HepG2 (cell line): ENCODE measurements around the gene CTSO. TPM values are rescaled to one million over a fixed set of nuclear protein-coding genes. Genes with fewer than 3 reads are reported as not detected.

Experiments used
- ATAC-seq: fragments of 200-7000 bp; cut with Tn5 transposase; 3 replicates; pipeline ENCODE4 v1.9.1; 2020; ENCODE audit warnings: mild to moderate bottlenecking, moderate library complexity
- BruUV-seq: library from RNA; stranded (reverse); fragments of 400-500 nt; replicated peaks from 2 replicates; lab custom pipeline; 2021; lab: Mats Ljungman, UMichigan
- CTCF ChIA-PET: fragments of 300-600 bp; formaldehyde crosslinking; extraction: SDS; loops from one replicate; lab custom pipeline; 2021; ENCODE audit warnings: low total read pairs, inconsistent platforms, low intra/inter-chr PET ratio; lab: Yijun Ruan, JAX
- POLR2A ChIA-PET: fragments of 350-600 bp; sonication (Branson Sonifier 250); formaldehyde crosslinking; loops from one replicate; lab custom pipeline; 2020; ENCODE audit warnings: antibody characterized with exemption, inconsistent platforms; lab: Yijun Ruan, JAX
- DNase-seq: peaks from one replicate; pipeline ENCODE4 v3.0.0-alpha.2; 2015; ENCODE audit warnings: low spot score
- FAIRE-seq: peaks from 3 replicates; lab custom pipeline; 2011; peaks lifted over from hg19 to GRCh38; lab: Jason Lieb, UNC
- H2AFZ ChIP-seq: one replicate; pipeline ENCODE4 v1.6.1; 2011; ENCODE audit warnings: low read length, inconsistent platforms
- H3K27ac ChIP-seq: fragments of 300-600 bp; 3 replicates; pipeline ENCODE4 v1.8.0; 2011; ENCODE audit warnings: mixed run types, mild to moderate bottlenecking, mixed read lengths, low read length, inconsistent platforms; ENCODE audit not compliant: insufficient read depth; ENCODE audit errors: extremely low read length
- H3K27me3 ChIP-seq, 2 experiments: fragments of 200-600 bp in 1 of 2; 2 replicates in 1 of 2; 3 replicates in 1 of 2; pipeline versions ENCODE4 v1.6.0 to v1.8.0; 2011; ENCODE audit warnings: low read length in 2 of 2, mild to moderate bottlenecking in 2 of 2, moderate library complexity in 2 of 2, inconsistent platforms in 1 of 2; ENCODE audit not compliant: insufficient read depth in 2 of 2, control insufficient read depth in 1 of 2
- H3K36me3 ChIP-seq, 2 experiments: fragments of 200-600 bp in 1 of 2; replicated peaks in 1 of 2; 2 replicates in 1 of 2; 3 replicates in 1 of 2; pipeline versions ENCODE4 v1.5.1 to v1.8.0; 2011; ENCODE audit warnings: low read length in 2 of 2, inconsistent platforms in 1 of 2; ENCODE audit not compliant: insufficient read depth in 2 of 2, control insufficient read depth in 1 of 2
- H3K4me1 ChIP-seq: 2 replicates; pipeline ENCODE4 v1.5.1; 2012; ENCODE audit warnings: low read length, inconsistent platforms; ENCODE audit not compliant: insufficient read depth
- H3K4me2 ChIP-seq: 2 replicates; pipeline ENCODE4 v1.6.0; 2011; ENCODE audit warnings: low read depth, low read length, inconsistent platforms
- H3K4me3 ChIP-seq, 3 experiments: fragments of 200-600 bp in 1 of 3; sonication (generic), shearing (Covaris generic) in 1 of 3; replicated peaks in 1 of 3; 2 replicates each; pipeline ENCODE4 v1.5.1; 2011 to 2016; ENCODE audit warnings: low read length in 3 of 3, inconsistent platforms in 2 of 3, low read depth in 2 of 3, mild to moderate bottlenecking in 2 of 3, control low read depth in 1 of 3, mixed read lengths in 1 of 3; ENCODE audit not compliant: insufficient read depth in 1 of 3
- H3K79me2 ChIP-seq: one replicate; pipeline ENCODE4 v1.6.1; 2011; ENCODE audit warnings: low read length, inconsistent platforms; ENCODE audit not compliant: insufficient read depth
- H3K9ac ChIP-seq: 2 replicates; pipeline ENCODE4 v1.6.0; 2011; ENCODE audit warnings: mild to moderate bottlenecking, low read depth, low read length, inconsistent platforms; ENCODE audit not compliant: insufficient read depth
- H3K9me3 ChIP-seq: 2 replicates; pipeline ENCODE4 v1.5.1; 2012; ENCODE audit warnings: mild to moderate bottlenecking, low read length
- H4K20me1 ChIP-seq: 2 replicates; pipeline ENCODE4 v1.6.0; 2011; ENCODE audit warnings: inconsistent platforms, mild to moderate bottlenecking, low read length, moderate library complexity; ENCODE audit not compliant: insufficient read depth
- ETV5 ChIP-seq: IDR thresholded peaks from 2 replicates; pipeline ENCODE4 v1.6.1; 2018; ENCODE audit warnings: missing biosample characterization, missing genetic modification reagents, inconsistent platforms, borderline replicate concordance
- MTF1 ChIP-seq: sonication (generic); formaldehyde crosslinking; IDR thresholded peaks from 2 replicates; pipeline ENCODE4 v1.5.0; 2020; ENCODE audit warnings: missing genetic modification reagents
- MZF1 ChIP-seq: sonication (generic); formaldehyde crosslinking; IDR thresholded peaks from 2 replicates; pipeline ENCODE4 v1.8.1; 2023; ENCODE audit warnings: mild to moderate bottlenecking, missing genetic modification reagents, borderline replicate concordance
- TBX3 ChIP-seq: fragments of 450-650 bp; IDR thresholded peaks from 2 replicates; pipeline ENCODE4 v1.6.1; 2017; ENCODE audit warnings: antibody characterized with exemption, mild to moderate bottlenecking, inconsistent platforms, borderline replicate concordance
- ZNF550 ChIP-seq: sonication (generic); formaldehyde crosslinking; IDR thresholded peaks from 2 replicates; pipeline ENCODE4 v1.4.0; 2020; ENCODE audit warnings: mild to moderate bottlenecking, missing genetic modification reagents, borderline replicate concordance
- WGBS: methylation state at CpG from one replicate; pipeline ENCODE4 v1.1.6; 2017; ENCODE audit warnings: low lambda C conversion rate; 5-methylcytosine and 5-hydroxymethylcytosine counted together
- in situ Hi-C: cut with HindIII; loops from 2 replicates; pipeline ENCODE4 v1.10.0; 2017; ENCODE audit warnings: low pct_unique_long_range_greater_than_20kb; ENCODE audit not compliant: extremely low pct_ligation_motif_present
- intact Hi-C: fragments of 100-400 bp; cut with micrococcal nuclease; formaldehyde crosslinking; loops from one replicate; pipeline ENCODE4 v1.10.0; 2022; ENCODE audit not compliant: unreplicated experiment
- polyA plus RNA-seq, 8 experiments: library from polyadenylated mRNA; depleted of rRNA in 3 of 8; stranded (reverse) in 7 of 8; unstranded in 1 of 8; fragments of >200 nt; fragmentation: Illumina TruSeq in 4 of 8; extraction: Trizol in 4 of 8; gene quantifications; 2 replicates each; pipeline versions ENCODE4 v1.2.1 to v1.2.3, GENCODE V29; 2011 to 2016; ENCODE audit warnings: low read depth in 4 of 8, missing spikeins in 1 of 8, mixed read lengths in 1 of 8; ENCODE audit not compliant: insufficient read depth in 1 of 8
- total RNA-seq, 5 experiments: library from RNA; depleted of rRNA; stranded (reverse); fragments of >200 nt; fragmentation: Illumina TruSeq; extraction: Trizol; gene quantifications; 2 replicates each; pipeline ENCODE4 v1.2.3, GENCODE V29; 2016; ENCODE audit warnings: low read depth in 1 of 5
- TF ChIP-seq, protein P1 (sequence below), 2 experiments: fragments of 450-650 bp in 1 of 2; sonication (generic) in 1 of 2; formaldehyde crosslinking; IDR thresholded peaks; 2 replicates each; pipeline versions ENCODE4 v1.5.0 to v1.8.0; 2020 to 2022; ENCODE audit warnings: mild to moderate bottlenecking in 1 of 2, missing genetic modification reagents in 1 of 2
- TF ChIP-seq, protein P2 (sequence below): sonication (generic); formaldehyde crosslinking; IDR thresholded peaks from 2 replicates; pipeline ENCODE4 v1.5.0; 2020; ENCODE audit warnings: mild to moderate bottlenecking, missing genetic modification reagents, borderline replicate concordance

CTSO gene
- total and polyA plus RNA-seq, 2 of the 13 experiments (the other 11 are each of a cell fraction or from before 2014, with no cell fraction given) = 0.07 to 0.17 TPM

DNA sequence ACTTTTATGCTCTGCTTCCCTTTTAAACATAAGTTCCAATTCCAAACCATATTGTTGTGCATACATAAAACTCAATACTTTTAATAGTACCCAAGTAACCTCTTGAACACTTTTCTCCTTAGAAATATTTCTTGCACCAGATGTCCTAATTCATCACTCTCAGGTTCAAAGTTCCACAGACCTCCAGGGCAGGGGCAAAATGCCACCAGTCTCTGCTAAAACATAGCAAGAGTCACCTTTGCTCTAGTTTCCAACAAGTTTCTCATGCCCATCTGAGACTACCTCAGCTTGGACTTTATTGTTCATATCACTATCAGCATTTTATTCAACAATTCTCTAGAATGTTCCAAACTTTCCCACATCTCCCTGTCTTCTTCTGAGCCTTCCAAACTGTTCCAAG lies 73.9 kb downstream of the CTSO start (continued):
- TF ChIP-seq, protein P1, sequence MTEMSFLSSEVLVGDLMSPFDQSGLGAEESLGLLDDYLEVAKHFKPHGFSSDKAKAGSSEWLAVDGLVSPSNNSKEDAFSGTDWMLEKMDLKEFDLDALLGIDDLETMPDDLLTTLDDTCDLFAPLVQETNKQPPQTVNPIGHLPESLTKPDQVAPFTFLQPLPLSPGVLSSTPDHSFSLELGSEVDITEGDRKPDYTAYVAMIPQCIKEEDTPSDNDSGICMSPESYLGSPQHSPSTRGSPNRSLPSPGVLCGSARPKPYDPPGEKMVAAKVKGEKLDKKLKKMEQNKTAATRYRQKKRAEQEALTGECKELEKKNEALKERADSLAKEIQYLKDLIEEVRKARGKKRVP (CRISPR knock-in tag; IDR thresholded peaks at IDR 0.05) = no peak
- TF ChIP-seq, protein P2, sequence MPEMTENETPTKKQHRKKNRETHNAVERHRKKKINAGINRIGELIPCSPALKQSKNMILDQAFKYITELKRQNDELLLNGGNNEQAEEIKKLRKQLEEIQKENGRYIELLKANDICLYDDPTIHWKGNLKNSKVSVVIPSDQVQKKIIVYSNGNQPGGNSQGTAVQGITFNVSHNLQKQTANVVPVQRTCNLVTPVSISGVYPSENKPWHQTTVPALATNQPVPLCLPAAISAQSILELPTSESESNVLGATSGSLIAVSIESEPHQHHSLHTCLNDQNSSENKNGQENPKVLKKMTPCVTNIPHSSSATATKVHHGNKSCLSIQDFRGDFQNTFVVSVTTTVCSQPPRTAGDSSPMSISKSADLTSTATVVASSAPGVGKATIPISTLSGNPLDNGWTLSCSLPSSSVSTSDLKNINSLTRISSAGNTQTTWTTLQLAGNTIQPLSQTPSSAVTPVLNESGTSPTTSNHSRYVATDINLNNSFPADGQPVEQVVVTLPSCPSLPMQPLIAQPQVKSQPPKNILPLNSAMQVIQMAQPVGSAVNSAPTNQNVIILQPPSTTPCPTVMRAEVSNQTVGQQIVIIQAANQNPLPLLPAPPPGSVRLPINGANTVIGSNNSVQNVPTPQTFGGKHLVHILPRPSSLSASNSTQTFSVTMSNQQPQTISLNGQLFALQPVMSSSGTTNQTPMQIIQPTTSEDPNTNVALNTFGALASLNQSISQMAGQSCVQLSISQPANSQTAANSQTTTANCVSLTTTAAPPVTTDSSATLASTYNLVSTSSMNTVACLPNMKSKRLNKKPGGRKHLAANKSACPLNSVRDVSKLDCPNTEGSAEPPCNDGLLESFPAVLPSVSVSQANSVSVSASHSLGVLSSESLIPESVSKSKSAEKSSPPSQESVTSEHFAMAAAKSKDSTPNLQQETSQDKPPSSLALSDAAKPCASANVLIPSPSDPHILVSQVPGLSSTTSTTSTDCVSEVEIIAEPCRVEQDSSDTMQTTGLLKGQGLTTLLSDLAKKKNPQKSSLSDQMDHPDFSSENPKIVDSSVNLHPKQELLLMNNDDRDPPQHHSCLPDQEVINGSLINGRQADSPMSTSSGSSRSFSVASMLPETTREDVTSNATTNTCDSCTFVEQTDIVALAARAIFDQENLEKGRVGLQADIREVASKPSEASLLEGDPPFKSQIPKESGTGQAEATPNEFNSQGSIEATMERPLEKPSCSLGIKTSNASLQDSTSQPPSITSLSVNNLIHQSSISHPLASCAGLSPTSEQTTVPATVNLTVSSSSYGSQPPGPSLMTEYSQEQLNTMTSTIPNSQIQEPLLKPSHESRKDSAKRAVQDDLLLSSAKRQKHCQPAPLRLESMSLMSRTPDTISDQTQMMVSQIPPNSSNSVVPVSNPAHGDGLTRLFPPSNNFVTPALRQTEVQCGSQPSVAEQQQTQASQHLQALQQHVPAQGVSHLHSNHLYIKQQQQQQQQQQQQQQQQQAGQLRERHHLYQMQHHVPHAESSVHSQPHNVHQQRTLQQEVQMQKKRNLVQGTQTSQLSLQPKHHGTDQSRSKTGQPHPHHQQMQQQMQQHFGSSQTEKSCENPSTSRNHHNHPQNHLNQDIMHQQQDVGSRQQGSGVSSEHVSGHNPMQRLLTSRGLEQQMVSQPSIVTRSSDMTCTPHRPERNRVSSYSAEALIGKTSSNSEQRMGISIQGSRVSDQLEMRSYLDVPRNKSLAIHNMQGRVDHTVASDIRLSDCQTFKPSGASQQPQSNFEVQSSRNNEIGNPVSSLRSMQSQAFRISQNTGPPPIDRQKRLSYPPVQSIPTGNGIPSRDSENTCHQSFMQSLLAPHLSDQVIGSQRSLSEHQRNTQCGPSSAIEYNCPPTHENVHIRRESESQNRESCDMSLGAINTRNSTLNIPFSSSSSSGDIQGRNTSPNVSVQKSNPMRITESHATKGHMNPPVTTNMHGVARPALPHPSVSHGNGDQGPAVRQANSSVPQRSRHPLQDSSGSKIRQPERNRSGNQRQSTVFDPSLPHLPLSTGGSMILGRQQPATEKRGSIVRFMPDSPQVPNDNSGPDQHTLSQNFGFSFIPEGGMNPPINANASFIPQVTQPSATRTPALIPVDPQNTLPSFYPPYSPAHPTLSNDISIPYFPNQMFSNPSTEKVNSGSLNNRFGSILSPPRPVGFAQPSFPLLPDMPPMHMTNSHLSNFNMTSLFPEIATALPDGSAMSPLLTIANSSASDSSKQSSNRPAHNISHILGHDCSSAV (CRISPR knock-in tag) = no peak
- TF ChIP-seq, all 625 proteins: peak for 0

DNA sequence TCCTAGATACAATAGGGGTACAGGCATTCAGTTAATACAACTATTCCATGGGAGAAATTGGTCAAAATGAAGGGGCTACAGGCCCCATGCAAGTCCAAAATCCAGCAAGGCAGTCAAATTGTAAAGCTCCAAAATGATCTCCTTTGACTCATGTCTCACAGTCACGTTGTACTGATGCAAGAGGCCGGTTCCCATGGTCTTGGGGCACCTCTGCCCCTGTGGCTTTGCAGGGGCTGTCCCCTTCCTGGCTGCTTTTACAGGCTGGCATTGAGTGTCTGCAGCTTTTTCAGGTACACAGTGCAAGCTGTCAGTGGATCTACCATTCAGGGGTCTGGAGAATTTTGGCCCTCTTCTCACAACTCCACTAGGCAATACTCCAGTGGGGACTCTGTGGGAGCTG lies 75.1 kb downstream of the CTSO start:
- H3K79me2 ChIP-seq = no peaks in the 10 kb centered on the region
- H3K4me3 ChIP-seq = no peak overlapping the region
- DNase-seq = no peak
- intact Hi-C loops (no loop called here), in situ Hi-C loops (no loop called here)
- no TSS peak for BruUV-seq
- H3K27ac ChIP-seq = no peak overlapping the region
- H3K9ac ChIP-seq = no peak overlapping the region
- WGBS = no CpG with 5 or more reads among the region's 2 CpGs
- H3K27me3 ChIP-seq = no peaks in the 10 kb centered on the region; a peak in 1 of 5 replicates
- no peaks in the 10 kb centered on the region for H4K20me1 ChIP-seq
- H3K9me3 ChIP-seq = peaks cover 2% of the 10 kb centered on the region; the same call in 1 of the 2 replicates
- H3K4me1 ChIP-seq = no peaks in the 10 kb centered on the region
- H3K36me3 ChIP-seq = no peaks in the 10 kb centered on the region
- no peak overlapping the region for H3K4me2 ChIP-seq
- CTCF ChIA-PET = no interaction called here
- no peak overlapping the region for H2AFZ ChIP-seq
- ATAC-seq = no peak
- FAIRE-seq = no peak
- POLR2A ChIA-PET = no interaction called here
- no peak for TF ChIP-seq ETV5 (CRISPR knock-in tag)
- TF ChIP-seq ZNF550 (CRISPR knock-in tag) = no peak
- TF ChIP-seq TBX3 = no peak
- no peak for TF ChIP-seq MTF1 (CRISPR knock-in tag)
- TF ChIP-seq MZF1 (CRISPR knock-in tag) = no peak
